Upper lobe of left lung (tissue), 4 donors: ENCODE measurements around the gene RILPL1.

Source experiments
- CTCF ChIP-seq, 6 experiments: fragments of 450-650 bp in 4 of 6; fragments of 200-600 bp in 2 of 6; sonication (generic) in 2 of 6; IDR thresholded peaks; one replicate each; pipeline ENCODE4 v1.5.1; 2016 to 2019; ENCODE audit warnings: antibody characterized with exemption in 6 of 6
- EP300 ChIP-seq, 4 donors: sonication (generic); formaldehyde crosslinking; IDR thresholded peaks; one replicate each; pipeline ENCODE4 v1.5.1; 2017; ENCODE audit warnings: antibody characterized with exemption in 4 of 4, control low read depth in 2 of 4
- POLR2A ChIP-seq, 4 donors: fragments of 450-650 bp; IDR thresholded peaks; one replicate each; pipeline ENCODE4 v1.5.1; 2016 to 2017; ENCODE audit warnings: antibody characterized with exemption in 4 of 4, mild to moderate bottlenecking in 2 of 4
- POLR2AphosphoS5 ChIP-seq, 2 donors: sonication (generic); formaldehyde crosslinking; IDR thresholded peaks; one replicate each; pipeline ENCODE4 v1.5.1; 2017; ENCODE audit warnings: antibody characterized with exemption in 2 of 2

GRCh38 chr12:123572391-123572790 lies 38.9 kb upstream of the RILPL1 start:
- TF ChIP-seq POLR2A (IDR thresholded peaks at IDR 0.05), result no peak
- TF ChIP-seq EP300 (IDR thresholded peaks at IDR 0.05), result no peak
- TF ChIP-seq CTCF (IDR thresholded peaks at IDR 0.05), result no peak
- TF ChIP-seq POLR2AphosphoS5 (IDR thresholded peaks at IDR 0.05), result no peak
